Measurements from ENCODE around the gene NIN.

The NIN gene, protein sequence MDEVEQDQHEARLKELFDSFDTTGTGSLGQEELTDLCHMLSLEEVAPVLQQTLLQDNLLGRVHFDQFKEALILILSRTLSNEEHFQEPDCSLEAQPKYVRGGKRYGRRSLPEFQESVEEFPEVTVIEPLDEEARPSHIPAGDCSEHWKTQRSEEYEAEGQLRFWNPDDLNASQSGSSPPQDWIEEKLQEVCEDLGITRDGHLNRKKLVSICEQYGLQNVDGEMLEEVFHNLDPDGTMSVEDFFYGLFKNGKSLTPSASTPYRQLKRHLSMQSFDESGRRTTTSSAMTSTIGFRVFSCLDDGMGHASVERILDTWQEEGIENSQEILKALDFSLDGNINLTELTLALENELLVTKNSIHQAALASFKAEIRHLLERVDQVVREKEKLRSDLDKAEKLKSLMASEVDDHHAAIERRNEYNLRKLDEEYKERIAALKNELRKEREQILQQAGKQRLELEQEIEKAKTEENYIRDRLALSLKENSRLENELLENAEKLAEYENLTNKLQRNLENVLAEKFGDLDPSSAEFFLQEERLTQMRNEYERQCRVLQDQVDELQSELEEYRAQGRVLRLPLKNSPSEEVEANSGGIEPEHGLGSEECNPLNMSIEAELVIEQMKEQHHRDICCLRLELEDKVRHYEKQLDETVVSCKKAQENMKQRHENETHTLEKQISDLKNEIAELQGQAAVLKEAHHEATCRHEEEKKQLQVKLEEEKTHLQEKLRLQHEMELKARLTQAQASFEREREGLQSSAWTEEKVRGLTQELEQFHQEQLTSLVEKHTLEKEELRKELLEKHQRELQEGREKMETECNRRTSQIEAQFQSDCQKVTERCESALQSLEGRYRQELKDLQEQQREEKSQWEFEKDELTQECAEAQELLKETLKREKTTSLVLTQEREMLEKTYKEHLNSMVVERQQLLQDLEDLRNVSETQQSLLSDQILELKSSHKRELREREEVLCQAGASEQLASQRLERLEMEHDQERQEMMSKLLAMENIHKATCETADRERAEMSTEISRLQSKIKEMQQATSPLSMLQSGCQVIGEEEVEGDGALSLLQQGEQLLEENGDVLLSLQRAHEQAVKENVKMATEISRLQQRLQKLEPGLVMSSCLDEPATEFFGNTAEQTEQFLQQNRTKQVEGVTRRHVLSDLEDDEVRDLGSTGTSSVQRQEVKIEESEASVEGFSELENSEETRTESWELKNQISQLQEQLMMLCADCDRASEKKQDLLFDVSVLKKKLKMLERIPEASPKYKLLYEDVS (N-terminal part only)

DNA sequence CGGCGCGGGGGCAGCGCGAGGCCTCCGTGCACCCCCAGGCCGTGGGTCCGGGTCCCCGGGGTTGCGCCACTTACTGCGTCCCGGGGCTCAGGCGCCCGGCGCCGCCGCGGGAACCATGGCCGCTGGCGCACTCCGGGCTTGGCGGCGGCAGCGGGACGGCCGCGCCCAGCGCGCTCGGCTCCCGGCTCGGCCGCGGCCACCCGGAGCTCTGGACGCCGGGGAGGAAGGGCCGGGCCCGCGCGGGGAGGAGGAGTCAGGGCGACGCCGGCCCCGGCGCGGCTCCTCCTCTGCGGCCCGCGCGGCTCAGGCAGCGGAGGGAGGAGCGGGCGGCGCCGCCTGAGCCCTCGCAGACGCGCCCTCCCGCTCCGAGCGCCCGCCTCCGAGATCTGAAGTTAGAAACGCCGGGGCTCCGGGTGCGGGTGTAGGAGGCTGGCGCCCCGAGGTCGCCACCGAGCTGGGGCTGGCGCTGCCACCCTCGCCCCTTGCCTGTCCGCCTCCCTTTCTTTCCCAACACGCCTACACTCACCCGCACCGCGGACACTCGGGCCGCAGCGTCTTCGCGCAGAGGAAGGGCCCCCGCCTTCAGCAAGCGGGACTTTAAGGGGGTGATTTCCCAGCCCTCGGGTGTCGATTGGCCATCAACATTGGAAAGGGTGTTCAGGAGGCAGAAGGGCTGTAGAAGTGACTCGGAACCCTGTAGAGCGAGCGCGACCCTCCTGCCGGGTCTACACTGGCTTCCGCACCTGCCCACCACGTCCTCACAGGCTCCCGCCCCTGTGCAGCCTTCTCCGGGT, at the start of gene NIN:
Gene NIN, minus strand, starts transcription at position 231 of the 794 bp plus-strand sequence. CDS start 9,106 bp downstream, outside the sequence.
- peak; percentile 63 to 67 for DNase-seq

DNA sequence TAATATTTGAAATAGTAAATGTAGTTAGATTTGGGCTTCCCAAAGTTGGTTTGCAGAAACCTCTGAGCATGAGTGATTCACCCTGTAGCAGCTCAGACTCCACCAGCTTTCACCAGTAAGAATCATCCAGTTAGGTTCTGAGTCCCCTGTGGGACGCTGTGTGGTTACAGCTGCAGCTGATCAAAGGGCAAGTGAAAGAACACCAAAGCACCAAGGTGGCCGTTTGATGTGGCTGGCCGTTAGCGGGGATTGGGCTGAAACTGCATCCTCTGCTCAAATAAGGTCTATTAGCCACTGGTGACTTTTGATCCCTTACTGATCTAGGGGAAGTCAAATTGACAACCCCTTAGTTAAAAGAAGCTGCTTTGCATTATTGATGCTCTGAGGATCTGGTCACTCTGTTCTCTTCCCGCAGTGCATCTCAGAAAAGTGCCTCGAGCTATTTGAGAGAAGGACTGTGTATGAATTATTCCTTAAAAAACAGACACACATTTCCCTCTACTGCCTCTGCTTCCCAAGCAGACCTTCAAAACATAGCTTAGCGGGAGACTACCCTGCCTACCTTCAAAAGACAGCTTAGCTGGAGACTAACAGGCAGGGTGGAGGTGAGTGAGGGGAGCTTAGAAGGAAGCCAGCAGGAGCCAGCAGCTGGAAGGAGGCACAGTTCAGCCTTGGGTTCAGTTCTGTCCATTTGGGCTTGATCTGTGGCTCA, 44.6 kb upstream of the NIN start:
- DNase-seq, result peak; percentile 33

GRCh38 chr14:50874757-50875156, 43.8 kb upstream of the NIN start:
- no peak for DNase-seq

- DNase-seq, result no peak
Observed at GRCh38 chr14:50871914-50872732, 41.2 kb upstream of the NIN start, which contains the start of gene ABHD12B. TSS of gene ABHD12B (plus strand) at chr14:50872053. CDS start at chr14:50872175, 122 bp downstream.

DNA sequence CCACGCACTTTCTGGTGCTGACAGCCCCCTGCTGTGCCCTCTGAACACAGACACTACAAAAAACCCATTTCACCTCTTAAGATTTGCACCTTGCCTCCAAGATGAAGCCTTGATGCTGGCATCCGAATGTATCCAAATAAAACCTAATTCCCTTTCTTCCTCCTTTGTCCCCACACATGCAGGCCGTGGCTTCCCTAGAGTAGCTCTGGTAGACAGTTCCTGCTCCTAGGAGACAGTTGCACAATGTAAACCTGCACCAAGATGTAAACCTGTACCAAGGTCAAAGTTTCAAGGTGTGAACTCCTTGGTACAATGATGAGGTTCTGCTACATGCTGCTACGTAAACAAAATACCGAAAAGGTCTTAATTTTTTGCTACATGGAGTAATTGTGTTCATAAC, 40.3 kb upstream of the NIN start:
- no peak for DNase-seq

DNA sequence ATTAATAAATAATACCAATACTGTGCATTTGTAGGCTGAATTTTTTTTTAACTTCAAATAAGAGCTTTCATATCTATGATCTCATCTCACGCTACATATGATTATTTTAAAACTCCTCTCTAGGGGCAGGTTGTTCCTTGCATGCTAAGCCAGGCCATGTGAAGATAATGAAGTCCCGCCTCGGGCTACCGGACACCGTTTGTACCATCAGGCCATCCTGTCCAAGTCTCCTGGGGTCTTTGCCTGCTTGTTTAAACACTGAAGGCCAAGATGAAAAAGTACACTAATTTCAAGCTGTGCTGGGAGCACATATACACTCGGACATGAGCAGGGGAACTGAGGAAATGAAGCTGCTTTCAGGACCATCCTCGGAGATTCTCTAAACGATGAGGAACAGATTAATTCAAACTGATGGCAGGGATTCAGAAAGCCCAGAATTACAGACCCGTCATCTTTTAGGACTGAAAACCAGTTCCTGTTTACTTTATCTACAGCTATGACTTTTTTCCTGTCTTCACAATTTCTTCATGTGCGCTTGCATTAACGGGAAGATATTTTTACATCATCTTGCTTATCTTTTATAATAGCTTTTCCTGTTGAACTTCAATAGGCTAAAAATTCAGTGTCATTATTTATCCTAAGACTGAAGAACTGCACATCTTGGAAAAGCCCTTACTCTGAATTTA, 34.6 kb upstream of the NIN start:
- DNase-seq, result no peak

DNA sequence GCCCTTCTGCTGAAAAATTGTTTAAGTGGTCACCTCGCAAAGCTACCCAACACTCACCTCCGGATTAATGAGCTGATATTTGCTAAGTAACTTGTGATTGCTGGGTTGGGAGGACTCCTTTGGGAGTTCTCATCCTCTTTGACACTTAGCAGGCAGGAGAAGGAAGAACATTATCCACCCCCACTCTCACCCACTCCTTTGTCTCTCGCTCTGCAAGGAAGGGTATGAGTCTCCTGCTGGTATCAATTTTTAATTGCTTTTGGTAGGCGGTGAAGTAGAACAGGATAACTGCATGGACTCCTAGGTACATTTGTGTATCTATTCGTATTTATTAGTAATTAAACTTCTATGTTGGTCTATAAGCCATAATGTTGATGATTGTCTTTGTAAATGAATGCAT, 34.0 kb upstream of the NIN start:
- no peak for DNase-seq

DNA sequence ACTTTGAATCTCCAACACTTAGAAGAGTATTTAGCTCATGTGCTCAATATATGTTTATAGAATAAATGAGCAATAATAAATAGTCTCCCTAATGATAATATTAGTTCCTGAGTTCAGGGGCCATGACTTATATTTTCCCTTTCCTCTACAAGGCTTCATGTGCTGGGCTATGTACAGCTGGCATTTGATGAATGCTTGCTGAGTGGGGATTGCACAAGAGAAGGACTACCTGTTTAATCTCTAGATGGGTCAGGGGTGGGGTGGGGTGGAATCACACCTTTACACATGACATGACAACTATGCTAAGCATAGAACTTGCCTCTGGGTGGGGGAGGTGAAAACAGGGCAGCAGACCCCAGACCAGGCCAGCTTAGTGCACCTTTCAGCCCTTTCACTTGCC, 33.3 kb upstream of the NIN start:
- DNase-seq, result no peak

- DNase-seq, result no peak
Observed at GRCh38 chr14:50862036-50862570, 31.1 kb upstream of the NIN start.

GRCh38 chr14:50860478-50861086, 29.6 kb upstream of the NIN start:
- peak; percentile 90 to 94 for DNase-seq

DNA sequence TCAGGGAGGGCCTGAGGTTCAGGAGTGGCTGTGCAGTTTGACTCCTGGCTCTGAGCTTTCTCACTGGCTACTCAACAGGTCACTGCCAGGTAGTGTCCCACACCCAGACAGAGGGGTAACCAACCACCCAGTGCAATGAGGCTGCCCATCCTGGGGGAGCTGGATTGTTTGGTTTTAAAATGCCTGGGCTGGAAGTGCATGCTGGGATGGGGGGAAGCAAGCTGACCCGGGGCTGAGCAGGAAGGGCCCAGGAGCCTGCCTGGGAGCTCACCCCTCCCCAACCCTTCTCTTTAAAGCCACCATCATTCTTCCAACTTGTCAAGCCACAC, 28.3 kb upstream of the NIN start:
- DNase-seq, result no peak

DNA sequence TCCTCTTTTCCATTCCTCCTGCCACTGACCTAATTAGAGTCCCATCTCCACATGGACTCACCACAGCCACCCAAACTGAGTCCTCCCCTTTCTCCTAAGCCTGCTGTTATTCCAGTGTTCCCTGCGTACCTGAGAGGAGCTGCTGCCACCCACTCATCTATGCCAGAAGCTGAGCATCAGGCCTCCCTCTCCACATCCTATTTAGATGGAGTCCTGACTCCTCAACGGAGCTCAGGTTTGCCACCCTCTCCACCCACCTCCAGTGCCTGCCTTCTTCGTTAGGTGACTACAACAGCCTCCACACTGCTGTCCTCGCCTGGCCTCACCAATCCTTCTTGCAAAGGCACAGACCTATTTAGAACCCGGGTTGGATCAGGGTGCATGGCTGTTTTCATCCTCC, 25.7 kb upstream of the NIN start:
- DNase-seq, result no peak

- no peak for DNase-seq
Observed at GRCh38 chr14:50855558-50855957, 24.6 kb upstream of the NIN start.

DNA sequence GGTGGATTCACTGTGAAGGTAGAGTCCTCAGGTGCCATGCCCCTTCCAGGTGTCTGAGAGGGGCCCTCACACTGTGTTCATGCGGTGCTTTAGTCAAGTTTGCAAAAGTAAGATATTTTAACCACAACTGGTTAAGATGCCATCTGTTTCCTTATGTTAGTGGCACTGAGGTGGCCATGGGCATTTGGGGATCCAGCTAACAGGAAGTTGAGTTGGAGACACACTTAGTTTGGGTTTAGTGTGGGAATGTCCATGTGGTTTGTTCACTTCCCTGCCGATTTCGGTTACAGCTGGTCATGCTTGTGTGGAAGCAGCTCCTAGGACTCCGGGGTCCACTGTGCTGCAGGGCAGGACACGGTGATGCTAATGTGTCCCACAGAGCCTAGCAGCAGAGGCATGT, 23.6 kb upstream of the NIN start:
- no peak for DNase-seq

DNA sequence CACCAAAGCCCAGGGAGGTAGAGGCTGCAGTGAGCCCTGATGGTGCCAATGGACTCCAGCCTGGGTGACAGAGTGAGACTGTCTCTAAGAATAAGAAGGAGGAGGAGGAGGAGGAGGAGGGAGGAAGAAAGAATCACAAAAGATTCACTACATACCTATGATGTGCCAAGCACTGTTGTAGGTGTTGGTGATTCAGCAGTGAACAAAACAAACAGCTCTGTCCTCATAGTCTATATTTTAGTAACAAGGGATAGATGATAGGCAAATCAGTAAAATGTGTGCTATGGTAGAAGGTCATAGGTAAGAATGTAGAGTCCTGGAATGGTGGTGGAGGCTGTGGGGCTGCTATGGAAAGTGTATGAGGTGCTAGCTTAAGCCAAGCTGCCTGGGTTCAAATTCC, 22.9 kb upstream of the NIN start:
- no peak for DNase-seq

DNA sequence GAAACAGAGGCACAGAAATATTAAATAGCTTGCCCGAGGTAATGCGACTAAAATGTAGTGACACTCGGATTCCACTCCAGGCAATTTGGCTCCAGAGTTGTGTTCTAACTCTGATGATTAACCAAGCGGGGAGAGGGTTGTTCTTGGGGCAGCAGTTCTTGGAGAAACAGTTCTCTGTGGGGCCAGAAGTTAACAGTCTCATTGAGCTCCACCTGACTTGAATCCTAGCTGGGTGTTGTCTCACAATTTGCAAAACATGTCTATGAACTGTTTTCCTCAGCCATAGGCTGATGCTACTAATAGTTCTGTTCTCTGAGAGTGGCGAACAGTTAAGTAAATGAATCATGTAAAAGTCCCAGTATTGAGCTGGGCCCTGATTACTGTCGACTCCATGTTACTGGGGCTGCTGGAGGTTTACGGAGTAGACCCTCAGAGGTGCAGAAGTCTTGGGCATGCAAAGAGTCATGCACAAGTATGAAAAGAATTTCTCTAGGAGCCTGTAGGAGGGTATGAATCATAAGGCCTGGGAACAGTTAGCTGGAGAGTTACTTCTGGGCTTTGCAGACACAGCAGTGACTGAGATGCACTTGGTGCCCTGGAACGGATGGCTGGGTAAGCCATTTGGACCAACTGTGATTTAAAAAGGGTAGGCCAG, 15.4 kb upstream of the NIN start:
- no peak for DNase-seq

DNA sequence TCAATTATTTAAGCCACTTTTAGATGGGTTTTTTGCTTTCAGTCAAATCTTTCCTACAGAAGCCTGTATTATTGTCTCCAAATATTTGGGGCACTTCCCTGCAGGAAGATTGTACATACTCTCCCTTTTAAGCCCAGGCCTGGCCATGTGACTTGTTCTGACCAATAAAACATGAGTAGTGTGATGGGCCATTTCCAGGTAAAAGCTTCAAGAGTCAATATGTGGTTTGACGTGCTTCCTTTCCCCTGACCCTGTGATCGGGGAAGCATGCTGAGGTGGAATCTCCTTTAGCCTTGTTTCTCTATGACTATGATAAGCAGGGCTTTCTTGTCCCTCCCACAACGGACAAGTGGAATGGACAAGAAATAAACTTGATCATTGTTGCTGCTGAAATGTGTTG, 14.2 kb upstream of the NIN start:
- DNase-seq, result no peak

- no peak for DNase-seq
Observed at GRCh38 chr14:50844391-50844790, 13.4 kb upstream of the NIN start.

DNA sequence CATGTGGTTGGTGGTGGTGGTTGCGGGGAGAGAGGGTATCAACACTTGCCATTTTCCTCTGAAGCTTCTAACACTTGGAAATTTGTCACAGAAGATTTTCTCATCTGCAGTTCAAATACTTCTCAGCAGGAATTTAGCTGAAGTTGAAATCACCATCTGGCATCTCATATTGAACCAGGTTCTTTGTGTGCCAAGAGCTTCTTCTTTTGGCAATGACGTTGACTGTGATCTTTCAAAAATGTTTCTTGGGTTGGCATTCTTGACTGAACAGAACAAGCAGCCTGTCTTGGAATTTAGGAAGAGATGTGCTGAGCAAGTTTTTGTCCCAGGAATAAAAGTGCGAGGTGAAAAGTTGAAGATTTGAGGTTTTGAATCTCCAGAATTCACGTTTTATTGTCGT, 8.7 kb upstream of the NIN start:
- no peak for DNase-seq
